NCI-H2227 (cell line): ENCODE measurements around the gene AKR1B1.

ENCODE experiments used
- DNase-seq: peaks from one replicate; lab custom pipeline; 2025; ENCODE audit not compliant: unreplicated experiment; lab: John Stamatoyannopoulos, UW

AKR1B1 gene

GRCh38 chr7:134470864-134471263 lies 12.0 kb upstream of the AKR1B1 start:
- no peak for DNase-seq

- DNase-seq = no peak
Measured at GRCh38 chr7:134469622-134470021, 10.7 kb upstream of the AKR1B1 start.

GRCh38 chr7:134468475-134468874 lies 9.6 kb upstream of the AKR1B1 start:
- DNase-seq = no peak

- DNase-seq = no peak
Measured at GRCh38 chr7:134468054-134468453, 9.2 kb upstream of the AKR1B1 start.

GRCh38 chr7:134465491-134465890 lies 6.6 kb upstream of the AKR1B1 start:
- DNase-seq = no peak

GRCh38 chr7:134464496-134464895 lies 5.6 kb upstream of the AKR1B1 start:
- DNase-seq = no peak

- DNase-seq = no peak
Measured at GRCh38 chr7:134463751-134464150, 4.9 kb upstream of the AKR1B1 start.

- DNase-seq = no peak
Measured at GRCh38 chr7:134462337-134462925, 3.5 kb upstream of the AKR1B1 start.

- no peak for DNase-seq
Measured at GRCh38 chr7:134461916-134462315, 3.0 kb upstream of the AKR1B1 start.

GRCh38 chr7:134459981-134460380 lies 1.1 kb upstream of the AKR1B1 start:
- no peak for DNase-seq

- DNase-seq = peak; percentile 75
Measured at GRCh38 chr7:134458341-134458805, 527 bp downstream of the AKR1B1 start.

- DNase-seq = no peak
Measured at GRCh38 chr7:134457210-134457609, 1.7 kb downstream of the AKR1B1 start.

GRCh38 chr7:134454277-134454676 lies 4.6 kb downstream of the AKR1B1 start:
- DNase-seq = no peak

GRCh38 chr7:134453518-134453917 lies 5.4 kb downstream of the AKR1B1 start:
- no peak for DNase-seq

- no peak for DNase-seq
Measured at GRCh38 chr7:134452991-134453473, 5.9 kb downstream of the AKR1B1 start.

- DNase-seq = no peak
Measured at GRCh38 chr7:134452419-134452838, 6.5 kb downstream of the AKR1B1 start.

GRCh38 chr7:134451656-134452055 lies 7.2 kb downstream of the AKR1B1 start:
- no peak for DNase-seq

- DNase-seq = no peak
Measured at GRCh38 chr7:134450294-134451000, 8.5 kb downstream of the AKR1B1 start.

- no peak for DNase-seq
Measured at GRCh38 chr7:134449680-134450079, 9.2 kb downstream of the AKR1B1 start.

GRCh38 chr7:134448356-134449229 lies 10.3 kb downstream of the AKR1B1 start:
- no peak for DNase-seq

- no peak for DNase-seq
Measured at GRCh38 chr7:134447383-134447782, 11.5 kb downstream of the AKR1B1 start.

GRCh38 chr7:134446923-134447322 lies 12.0 kb downstream of the AKR1B1 start:
- no peak for DNase-seq
